NT2/D1 (cell line): Measurements from ENCODE around the gene DYNC1LI2.

Experiments
- YY1 ChIP-seq: IDR thresholded peaks from 2 replicates; pipeline ENCODE4 v1.6.1; 2011; ENCODE audit not compliant: insufficient read length, insufficient read depth
- ZNF274 ChIP-seq: IDR thresholded peaks from 2 replicates; pipeline ENCODE4 v1.6.1; 2011; ENCODE audit warnings: mild to moderate bottlenecking, low read depth, low read length

GRCh38 chr16:66719246-66719645, 32.2 kb downstream of the DYNC1LI2 start:
- TF ChIP-seq YY1, result no peak
- TF ChIP-seq ZNF274, result no peak
